ENCODE measurements around the gene SLC7A7.
A peak's percentile ranks its signal among the peaks of the same experiment; 100 is the strongest.
"Not testable (repeated sequence)": the region's sequence is repeated elsewhere in the genome, so short reads cannot be mapped to it uniquely, and the experiment has no call there.

The SLC7A7 gene

GRCh38 chr14:22845103-22845394 lies 29.8 kb upstream of the SLC7A7 start:
- in situ Hi-C loops (cut with HindIII; ENCODE audit: low pct_ligation_motif_present, low pct_unique_long_range_greater_than_20kb, low sequenced_read_pairs): no loop called here
- no peak for DNase-seq

GRCh38 chr14:22844221-22845102 lies 29.2 kb upstream of the SLC7A7 start:
- no peak for DNase-seq
- in situ Hi-C loops (cut with HindIII; ENCODE audit: low pct_ligation_motif_present, low pct_unique_long_range_greater_than_20kb, low sequenced_read_pairs): no loop called here

GRCh38 chr14:22843123-22843925 lies 28.1 kb upstream of the SLC7A7 start:
- in situ Hi-C loops (cut with HindIII; ENCODE audit: low pct_ligation_motif_present, low pct_unique_long_range_greater_than_20kb, low sequenced_read_pairs): no loop called here
- no peak for DNase-seq

- no peak for DNase-seq
- in situ Hi-C loops (cut with HindIII; ENCODE audit: low pct_ligation_motif_present, low pct_unique_long_range_greater_than_20kb, low sequenced_read_pairs): no loop called here
Observed at GRCh38 chr14:22842211-22843122, 27.2 kb upstream of the SLC7A7 start.

GRCh38 chr14:22841769-22842168 lies 26.5 kb upstream of the SLC7A7 start:
- in situ Hi-C loops (cut with HindIII; ENCODE audit: low pct_ligation_motif_present, low pct_unique_long_range_greater_than_20kb, low sequenced_read_pairs): no loop called here
- no peak for DNase-seq

GRCh38 chr14:22841311-22841710 lies 26.1 kb upstream of the SLC7A7 start:
- in situ Hi-C loops (cut with HindIII; ENCODE audit: low pct_ligation_motif_present, low pct_unique_long_range_greater_than_20kb, low sequenced_read_pairs): no loop called here
- no peak for DNase-seq

- in situ Hi-C loops (cut with HindIII; ENCODE audit: low pct_ligation_motif_present, low pct_unique_long_range_greater_than_20kb, low sequenced_read_pairs): no loop called here
- DNase-seq: no peak
Observed at GRCh38 chr14:22839159-22839779, 24.0 kb upstream of the SLC7A7 start.

GRCh38 chr14:22838631-22839041 lies 23.4 kb upstream of the SLC7A7 start:
- DNase-seq: no peak
- in situ Hi-C loops (cut with HindIII; ENCODE audit: low pct_ligation_motif_present, low pct_unique_long_range_greater_than_20kb, low sequenced_read_pairs): no loop called here

- no peak for DNase-seq
Observed at GRCh38 chr14:22837750-22838538, 22.7 kb upstream of the SLC7A7 start.

GRCh38 chr14:22837114-22837749 lies 22.0 kb upstream of the SLC7A7 start:
- in situ Hi-C loops (cut with HindIII; ENCODE audit: low pct_ligation_motif_present, low pct_unique_long_range_greater_than_20kb, low sequenced_read_pairs): no loop called here
- peak; percentile 67 for DNase-seq

More at GRCh38 chr14:22837750-22838538, 22.7 kb upstream of the SLC7A7 start:
- in situ Hi-C loops (cut with HindIII; ENCODE audit: low pct_ligation_motif_present, low pct_unique_long_range_greater_than_20kb, low sequenced_read_pairs): no loop called here

- peak; percentile 72 for DNase-seq
- in situ Hi-C loops (cut with HindIII; ENCODE audit: low pct_ligation_motif_present, low pct_unique_long_range_greater_than_20kb, low sequenced_read_pairs): no loop called here
Observed at GRCh38 chr14:22836301-22837113, 21.3 kb upstream of the SLC7A7 start, which contains the start of gene MMP14. Gene MMP14, plus strand, starts transcription at chr14:22836585. Its CDS starts 233 bp downstream, at chr14:22836818.

- no peak for DNase-seq
- in situ Hi-C loops (cut with HindIII; ENCODE audit: low pct_ligation_motif_present, low pct_unique_long_range_greater_than_20kb, low sequenced_read_pairs): no loop called here
Observed at GRCh38 chr14:22835505-22835904, 20.3 kb upstream of the SLC7A7 start.

- DNase-seq: no peak
- in situ Hi-C loops (cut with HindIII; ENCODE audit: low pct_ligation_motif_present, low pct_unique_long_range_greater_than_20kb, low sequenced_read_pairs): no loop called here
Observed at GRCh38 chr14:22830443-22831010, 15.3 kb upstream of the SLC7A7 start.

GRCh38 chr14:22829661-22830442 lies 14.6 kb upstream of the SLC7A7 start, which contains the start of gene MRPL52:
Gene MRPL52, plus strand, starts transcription at chr14:22829887. Its CDS starts 26 bp downstream, at chr14:22829913.
- peak; percentile 88 for DNase-seq
- in situ Hi-C loops (cut with HindIII; ENCODE audit: low pct_ligation_motif_present, low pct_unique_long_range_greater_than_20kb, low sequenced_read_pairs): no loop called here

- in situ Hi-C loops (cut with HindIII; ENCODE audit: low pct_ligation_motif_present, low pct_unique_long_range_greater_than_20kb, low sequenced_read_pairs); DNase-seq: not testable (repeated sequence)
Observed at GRCh38 chr14:22829076-22829660, 13.9 kb upstream of the SLC7A7 start.
